ENCODE data around the gene MYO1D. TPM values are rescaled to one million over a fixed set of nuclear protein-coding genes. Genes with fewer than 3 reads are reported as not detected.

The MYO1D gene
- total and polyA plus RNA-seq, 2 of the 13 experiments (the other 11 are each of a cell fraction or from before 2014, with no cell fraction given), result 13.2 to 17.3 TPM

DNA sequence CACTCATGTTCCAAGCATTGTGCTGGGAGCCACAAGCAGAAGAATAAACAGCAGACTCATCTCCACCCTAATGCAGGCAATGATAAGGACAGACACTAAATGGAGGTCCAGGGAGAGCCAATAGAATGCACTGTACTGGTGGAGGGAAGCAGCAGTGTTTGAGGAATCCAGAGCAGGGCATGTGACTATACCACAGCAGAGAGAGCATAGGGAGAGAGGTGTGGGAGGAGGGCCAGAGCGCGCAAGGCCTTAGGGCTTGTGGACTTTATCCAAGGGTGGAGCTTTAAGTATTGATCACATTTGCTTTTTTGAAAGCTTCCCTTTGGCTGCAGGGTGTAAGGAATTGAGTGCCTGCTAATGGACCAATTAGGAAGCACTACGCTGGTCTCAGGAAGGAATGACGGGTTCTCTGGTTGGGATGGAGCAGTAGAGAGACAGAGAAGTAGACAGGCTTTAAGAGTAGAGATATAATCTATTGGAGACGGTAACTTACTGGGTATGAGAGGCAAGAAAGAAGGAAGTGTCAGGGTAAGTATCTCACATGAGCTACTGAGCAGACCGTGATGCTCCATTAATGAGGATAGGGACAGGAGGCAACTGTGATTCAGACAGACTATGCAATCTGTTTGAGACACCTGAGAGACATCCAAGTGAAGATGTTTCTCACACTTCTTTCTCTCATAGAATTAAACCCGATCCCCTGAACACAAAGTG lies 82.2 kb downstream of the MYO1D start (continued):
- TF ChIP-seq, protein P1, sequence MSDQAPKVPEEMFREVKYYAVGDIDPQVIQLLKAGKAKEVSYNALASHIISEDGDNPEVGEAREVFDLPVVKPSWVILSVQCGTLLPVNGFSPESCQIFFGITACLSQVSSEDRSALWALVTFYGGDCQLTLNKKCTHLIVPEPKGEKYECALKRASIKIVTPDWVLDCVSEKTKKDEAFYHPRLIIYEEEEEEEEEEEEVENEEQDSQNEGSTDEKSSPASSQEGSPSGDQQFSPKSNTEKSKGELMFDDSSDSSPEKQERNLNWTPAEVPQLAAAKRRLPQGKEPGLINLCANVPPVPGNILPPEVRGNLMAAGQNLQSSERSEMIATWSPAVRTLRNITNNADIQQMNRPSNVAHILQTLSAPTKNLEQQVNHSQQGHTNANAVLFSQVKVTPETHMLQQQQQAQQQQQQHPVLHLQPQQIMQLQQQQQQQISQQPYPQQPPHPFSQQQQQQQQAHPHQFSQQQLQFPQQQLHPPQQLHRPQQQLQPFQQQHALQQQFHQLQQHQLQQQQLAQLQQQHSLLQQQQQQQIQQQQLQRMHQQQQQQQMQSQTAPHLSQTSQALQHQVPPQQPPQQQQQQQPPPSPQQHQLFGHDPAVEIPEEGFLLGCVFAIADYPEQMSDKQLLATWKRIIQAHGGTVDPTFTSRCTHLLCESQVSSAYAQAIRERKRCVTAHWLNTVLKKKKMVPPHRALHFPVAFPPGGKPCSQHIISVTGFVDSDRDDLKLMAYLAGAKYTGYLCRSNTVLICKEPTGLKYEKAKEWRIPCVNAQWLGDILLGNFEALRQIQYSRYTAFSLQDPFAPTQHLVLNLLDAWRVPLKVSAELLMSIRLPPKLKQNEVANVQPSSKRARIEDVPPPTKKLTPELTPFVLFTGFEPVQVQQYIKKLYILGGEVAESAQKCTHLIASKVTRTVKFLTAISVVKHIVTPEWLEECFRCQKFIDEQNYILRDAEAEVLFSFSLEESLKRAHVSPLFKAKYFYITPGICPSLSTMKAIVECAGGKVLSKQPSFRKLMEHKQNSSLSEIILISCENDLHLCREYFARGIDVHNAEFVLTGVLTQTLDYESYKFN (CRISPR knock-in tag; conservative IDR thresholded peaks at IDR 0.05), result peak; percentile 88
- TF ChIP-seq ZNF619 (CRISPR knock-in tag; IDR thresholded peaks at IDR 0.05) (no peak), TOE1 (CRISPR knock-in tag; IDR thresholded peaks at IDR 0.05) (no peak), ZNF674 (CRISPR knock-in tag; IDR thresholded peaks at IDR 0.05; ENCODE audit: low read depth) (no peak), ZKSCAN5 (CRISPR knock-in tag; IDR thresholded peaks at IDR 0.05) (peak; percentile 81; the same call in 1 of the 2 replicates), ZNF121 (CRISPR knock-in tag; IDR thresholded peaks at IDR 0.05) (no peak), JUN (CRISPR knock-in tag; IDR thresholded peaks at IDR 0.05) (no peak), ZNF263 (CRISPR knock-in tag; IDR thresholded peaks at IDR 0.05) (peak; percentile 77), KMT2B (CRISPR knock-in tag; IDR thresholded peaks at IDR 0.05) (peak; percentile 53; the same call in 1 of the 2 replicates), MIXL1 (CRISPR knock-in tag; IDR thresholded peaks at IDR 0.05) (peak; percentile 79), ZBTB1 (CRISPR knock-in tag; IDR thresholded peaks at IDR 0.05; ENCODE audit: borderline replicate concordance) (no peak), THAP11 (CRISPR knock-in tag; IDR thresholded peaks at IDR 0.05) (peak; percentile 56), ZNF567 (CRISPR knock-in tag; IDR thresholded peaks at IDR 0.05; ENCODE audit: borderline replicate concordance) (0 out of 2 replicates have a peak, but pooled peaks have one; percentile 28), SAP130 (CRISPR knock-in tag; IDR thresholded peaks at IDR 0.05; ENCODE audit: low read depth) (peak; percentile 55), HDAC1 (CRISPR knock-in tag; IDR thresholded peaks at IDR 0.05) (peak; percentile 73), MTA1 (CRISPR knock-in tag; IDR thresholded peaks at IDR 0.05; ENCODE audit: borderline replicate concordance) (no peak), ESRRA (CRISPR knock-in tag; IDR thresholded peaks at IDR 0.05; ENCODE audit: low read depth) (no peak), MAZ (IDR thresholded peaks at IDR 0.05; ENCODE audit: borderline replicate concordance, low read depth, low read length) (0 out of 2 replicates have a peak, but pooled peaks have one; percentile 26), MAZ (CRISPR knock-in tag; IDR thresholded peaks at IDR 0.05; ENCODE audit: low read depth) (0 out of 2 replicates have a peak, but pooled peaks have one; percentile 21), ZNF451 (CRISPR knock-in tag; IDR thresholded peaks at IDR 0.05) (0 out of 2 replicates have a peak, but pooled peaks have one; percentile 56), PPARG (CRISPR knock-in tag; conservative IDR thresholded peaks at IDR 0.05) (0 out of 2 replicates have a peak, but pooled peaks have one; percentile 18), JDP2 (CRISPR knock-in tag; IDR thresholded peaks at IDR 0.05; ENCODE audit: borderline replicate concordance) (no peak), MIER2 (CRISPR knock-in tag; IDR thresholded peaks at IDR 0.05) (0 out of 2 replicates have a peak, but pooled peaks have one; percentile 29)
- TF ChIP-seq, protein P2, sequence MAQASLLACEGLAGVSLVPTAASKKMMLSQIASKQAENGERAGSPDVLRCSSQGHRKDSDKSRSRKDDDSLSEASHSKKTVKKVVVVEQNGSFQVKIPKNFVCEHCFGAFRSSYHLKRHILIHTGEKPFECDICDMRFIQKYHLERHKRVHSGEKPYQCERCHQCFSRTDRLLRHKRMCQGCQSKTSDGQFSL (CRISPR knock-in tag; IDR thresholded peaks at IDR 0.05), result no peak; the same call in 1 of the 2 replicates
- TF ChIP-seq, protein P3, sequence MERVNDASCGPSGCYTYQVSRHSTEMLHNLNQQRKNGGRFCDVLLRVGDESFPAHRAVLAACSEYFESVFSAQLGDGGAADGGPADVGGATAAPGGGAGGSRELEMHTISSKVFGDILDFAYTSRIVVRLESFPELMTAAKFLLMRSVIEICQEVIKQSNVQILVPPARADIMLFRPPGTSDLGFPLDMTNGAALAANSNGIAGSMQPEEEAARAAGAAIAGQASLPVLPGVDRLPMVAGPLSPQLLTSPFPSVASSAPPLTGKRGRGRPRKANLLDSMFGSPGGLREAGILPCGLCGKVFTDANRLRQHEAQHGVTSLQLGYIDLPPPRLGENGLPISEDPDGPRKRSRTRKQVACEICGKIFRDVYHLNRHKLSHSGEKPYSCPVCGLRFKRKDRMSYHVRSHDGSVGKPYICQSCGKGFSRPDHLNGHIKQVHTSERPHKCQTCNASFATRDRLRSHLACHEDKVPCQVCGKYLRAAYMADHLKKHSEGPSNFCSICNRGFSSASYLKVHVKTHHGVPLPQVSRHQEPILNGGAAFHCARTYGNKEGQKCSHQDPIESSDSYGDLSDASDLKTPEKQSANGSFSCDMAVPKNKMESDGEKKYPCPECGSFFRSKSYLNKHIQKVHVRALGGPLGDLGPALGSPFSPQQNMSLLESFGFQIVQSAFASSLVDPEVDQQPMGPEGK (CRISPR knock-in tag; IDR thresholded peaks at IDR 0.05), result no peak
- TF ChIP-seq, protein P4, sequence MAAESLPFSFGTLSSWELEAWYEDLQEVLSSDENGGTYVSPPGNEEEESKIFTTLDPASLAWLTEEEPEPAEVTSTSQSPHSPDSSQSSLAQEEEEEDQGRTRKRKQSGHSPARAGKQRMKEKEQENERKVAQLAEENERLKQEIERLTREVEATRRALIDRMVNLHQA (CRISPR knock-in tag; IDR thresholded peaks at IDR 0.05), result no peak

Data from HepG2 (cell line).